IMR-90 (cell line): ENCODE results near the gene TNS1. TPM values are rescaled to one million over a fixed set of nuclear protein-coding genes. Genes with fewer than 3 reads are reported as not detected.

Experiments used
- ATAC-seq: fragments of 200-7000 bp; cut with Tn5 transposase; 2 replicates; pipeline ENCODE4 v1.9.1; 2020; ENCODE audit warnings: low read depth, mild to moderate bottlenecking, moderate library complexity
- BruUV-seq: library from RNA; stranded (reverse); fragments of 400-500 nt; replicated peaks from 2 replicates; lab custom pipeline; 2021; lab: Mats Ljungman, UMichigan
- CTCF ChIA-PET: fragments of 300-600 bp; formaldehyde crosslinking; extraction: SDS; loops from one replicate; lab custom pipeline; 2021; ENCODE audit warnings: antibody characterized with exemption; lab: Yijun Ruan, JAX
- POLR2A ChIA-PET: fragments of 300-600 bp; sonication (Branson Sonifier 250); formaldehyde crosslinking; loops from one replicate; lab custom pipeline; 2022; ENCODE audit warnings: antibody characterized with exemption; ENCODE audit not compliant: unreplicated experiment; lab: Charles Lee
- DNase-seq: peaks from one replicate; pipeline ENCODE4 v3.0.0; 2013
- H2AFZ ChIP-seq: replicated peaks from 2 replicates; pipeline ENCODE3; 2013; ENCODE audit warnings: low read length, mild to moderate bottlenecking; ENCODE audit not compliant: poor library complexity
- H2AK5ac ChIP-seq: 2 replicates; pipeline ENCODE4 v1.6.1; 2013; ENCODE audit warnings: low read depth, low read length, inconsistent platforms
- H2AK9ac ChIP-seq: replicated peaks from 2 replicates; pipeline ENCODE3; 2013; ENCODE audit warnings: mild to moderate bottlenecking, low read depth, low read length, moderate library complexity; ENCODE audit not compliant: poor library complexity
- H2BK120ac ChIP-seq: 2 replicates; pipeline ENCODE4 v1.6.1; 2013; ENCODE audit warnings: low read depth, low read length, inconsistent platforms
- H2BK15ac ChIP-seq: 3 replicates; pipeline ENCODE4 v1.6.1; 2013; ENCODE audit warnings: low read depth, low read length, inconsistent platforms
- H2BK20ac ChIP-seq: 2 replicates; pipeline ENCODE4 v1.6.1; 2013; ENCODE audit warnings: low read depth, mild to moderate bottlenecking, inconsistent platforms, low read length, moderate library complexity
- H2BK5ac ChIP-seq: 2 replicates; pipeline ENCODE4 v1.6.1; 2013; ENCODE audit warnings: mild to moderate bottlenecking, low read depth, low read length, inconsistent platforms; ENCODE audit not compliant: poor library complexity, severe bottlenecking
- H3K14ac ChIP-seq: replicated peaks from 2 replicates; pipeline ENCODE4 v1.6.1; 2013; ENCODE audit warnings: low read depth, low read length, inconsistent platforms
- H3K18ac ChIP-seq: 2 replicates; pipeline ENCODE4 v1.6.1; 2013; ENCODE audit warnings: low read depth, low read length, control low read depth
- H3K23ac ChIP-seq: 2 replicates; pipeline ENCODE4 v1.6.1; 2013; ENCODE audit warnings: low read depth, low read length, inconsistent platforms
- H3K27ac ChIP-seq: 2 replicates; pipeline ENCODE4 v1.5.1; 2013; ENCODE audit warnings: mild to moderate bottlenecking, control low read depth, low read length; ENCODE audit not compliant: insufficient read depth
- H3K27me3 ChIP-seq: 2 replicates; pipeline ENCODE4 v1.6.1; 2013; ENCODE audit warnings: low read length; ENCODE audit not compliant: control insufficient read depth, insufficient read depth
- H3K36me3 ChIP-seq: 2 replicates; pipeline ENCODE4 v1.6.1; 2013; ENCODE audit warnings: low read length, mixed read lengths; ENCODE audit not compliant: control insufficient read depth, insufficient read depth
- H3K4ac ChIP-seq: 2 replicates; pipeline ENCODE4 v1.6.1; 2013; ENCODE audit warnings: low read depth, low read length, inconsistent platforms
- H3K4me1 ChIP-seq: 2 replicates; pipeline ENCODE4 v1.6.1; 2013; ENCODE audit warnings: low read length, mixed read lengths; ENCODE audit not compliant: control insufficient read depth, insufficient read depth
- H3K4me2 ChIP-seq: 2 replicates; pipeline ENCODE4 v1.6.1; 2013; ENCODE audit warnings: low read depth, mild to moderate bottlenecking, control low read depth, low read length, moderate library complexity
- H3K4me3 ChIP-seq: 2 replicates; pipeline ENCODE4 v1.5.1; 2013; ENCODE audit warnings: low read depth, mild to moderate bottlenecking, control low read depth, low read length, moderate library complexity; ENCODE audit not compliant: insufficient read depth
- H3K56ac ChIP-seq: 2 replicates; pipeline ENCODE4 v1.6.1; 2013; ENCODE audit warnings: low read length, inconsistent platforms; ENCODE audit not compliant: insufficient read depth; ENCODE audit errors: extremely low read depth
- H3K79me1 ChIP-seq, 2 experiments: 2 replicates each; pipeline ENCODE4 v1.6.1; 2013; ENCODE audit warnings: low read length in 2 of 2, inconsistent platforms in 1 of 2, low read depth in 1 of 2
- H3K9ac ChIP-seq: 2 replicates; pipeline ENCODE4 v1.6.1; 2013; ENCODE audit warnings: low read depth, low read length, control low read depth
- H3K9me1 ChIP-seq: 2 replicates; pipeline ENCODE4 v1.6.1; 2013; ENCODE audit warnings: low read length, inconsistent platforms; ENCODE audit not compliant: insufficient read depth
- H3K9me3 ChIP-seq: 2 replicates; pipeline ENCODE4 v1.6.1; 2013; ENCODE audit warnings: low read length; ENCODE audit not compliant: control insufficient read depth, insufficient read depth
- H4K20me1 ChIP-seq: 2 replicates; pipeline ENCODE4 v1.6.1; 2013; ENCODE audit warnings: low read length, inconsistent platforms; ENCODE audit not compliant: insufficient read depth
- H4K5ac ChIP-seq: 2 replicates; pipeline ENCODE4 v1.6.1; 2013; ENCODE audit warnings: mild to moderate bottlenecking, low read depth, low read length, control low read depth
- H4K8ac ChIP-seq, 2 experiments: 2 replicates each; pipeline ENCODE4 v1.6.1; 2013; ENCODE audit warnings: low read depth in 2 of 2, low read length in 2 of 2, control low read depth in 1 of 2, inconsistent platforms in 1 of 2
- H4K91ac ChIP-seq: 2 replicates; pipeline ENCODE4 v1.6.1; 2013; ENCODE audit warnings: low read depth, low read length, inconsistent platforms; ENCODE audit not compliant: insufficient read depth
- BHLHE40 ChIP-seq: fragments of 150-350 bp; IDR thresholded peaks from 2 replicates; pipeline ENCODE4 v1.6.1; 2016; ENCODE audit warnings: mild to moderate bottlenecking, low read depth, low read length
- CHD1 ChIP-seq: IDR thresholded peaks from 2 replicates; pipeline ENCODE4 v1.6.1; 2012; ENCODE audit warnings: low read depth, low read length, improper control_type of control experiment
- ELK1 ChIP-seq: fragments of 150-350 bp; IDR thresholded peaks from 2 replicates; pipeline ENCODE4 v1.6.1; 2016; ENCODE audit warnings: low read depth, mild to moderate bottlenecking, low read length, moderate library complexity, borderline replicate concordance
- MAFK ChIP-seq: IDR thresholded peaks from 2 replicates; pipeline ENCODE4 v1.6.1; 2012; ENCODE audit warnings: low read depth, low read length, improper control_type of control experiment
- MAZ ChIP-seq: IDR thresholded peaks from 2 replicates; pipeline ENCODE4 v1.6.1; 2012; ENCODE audit warnings: low read depth, mild to moderate bottlenecking, low read length, improper control_type of control experiment, moderate library complexity, borderline replicate concordance
- MXI1 ChIP-seq: IDR thresholded peaks from 2 replicates; pipeline ENCODE4 v1.6.1; 2012; ENCODE audit warnings: low read depth, mild to moderate bottlenecking, low read length, moderate library complexity, borderline replicate concordance
- NFE2L2 ChIP-seq: fragments of 150-350 bp; IDR thresholded peaks from 2 replicates; pipeline ENCODE4 v1.6.1; 2016; ENCODE audit warnings: low read depth, mild to moderate bottlenecking, low read length
- POLR2A ChIP-seq: IDR thresholded peaks from 2 replicates; pipeline ENCODE4 v1.6.1; 2012; ENCODE audit warnings: mild to moderate bottlenecking, low read depth, low read length
- RAD21 ChIP-seq: IDR thresholded peaks from 2 replicates; pipeline ENCODE4 v1.6.1; 2012; ENCODE audit warnings: low read length, improper control_type of control experiment
- RFX5 ChIP-seq: IDR thresholded peaks from 2 replicates; pipeline ENCODE4 v1.8.0; 2012; ENCODE audit warnings: low read depth, mild to moderate bottlenecking, low read length, moderate library complexity
- SMC3 ChIP-seq: fragments of 150-350 bp; IDR thresholded peaks from 2 replicates; pipeline ENCODE4 v1.6.1; 2016; ENCODE audit warnings: low read depth, mild to moderate bottlenecking, antibody characterized with exemption, low read length, moderate library complexity
- USF2 ChIP-seq: fragments of 150-350 bp; IDR thresholded peaks from 2 replicates; pipeline ENCODE4 v1.6.1; 2017; ENCODE audit warnings: mild to moderate bottlenecking, antibody characterized with exemption, low read length, low read depth
- WGBS, 2 experiments: methylation state at CpG; one replicate each; pipeline versions ENCODE4 v1.1.5 to v1.1.7; 2013; ENCODE audit warnings: missing lambda C conversion rate in 2 of 2; ENCODE audit not compliant: insufficient read length in 1 of 2; ENCODE audit errors: extremely low coverage in 2 of 2; 5-methylcytosine and 5-hydroxymethylcytosine counted together
- dilution Hi-C: fragments of 300-500 bp; cut with HindIII; formaldehyde crosslinking; loops from one replicate; pipeline ENCODE4 v1.14.3; 2018; ENCODE audit warnings: low sequenced_read_pairs; ENCODE audit not compliant: unreplicated experiment
- in situ Hi-C: fragments of 300-500 bp; cut with MboI; formaldehyde crosslinking; loops from 3 replicates; pipeline ENCODE4 v1.14.3; 2019; ENCODE audit warnings: low sequenced_read_pairs, inconsistent platforms, mixed read lengths
- intact Hi-C: fragments of 100-400 bp; cut with micrococcal nuclease; formaldehyde crosslinking; loops from 2 replicates; pipeline ENCODE4 v1.10.0; 2022
- polyA plus RNA-seq, 3 experiments: library from polyadenylated mRNA; depleted of rRNA; stranded (reverse); fragments of >200 nt; gene quantifications; 2 replicates each; pipeline ENCODE4 v1.2.3, GENCODE V29; 2012; ENCODE audit warnings: low replicate concordance in 1 of 3
- total RNA-seq: library from RNA; depleted of rRNA; stranded (reverse); fragments of >200 nt; gene quantifications from 2 replicates; pipeline ENCODE4 v1.2.3, GENCODE V29; 2012

The TNS1 gene
- total and polyA plus RNA-seq, 2 of the 4 experiments (the other 2 are of a cell fraction), result 41.1 to 45.2 TPM

DNA sequence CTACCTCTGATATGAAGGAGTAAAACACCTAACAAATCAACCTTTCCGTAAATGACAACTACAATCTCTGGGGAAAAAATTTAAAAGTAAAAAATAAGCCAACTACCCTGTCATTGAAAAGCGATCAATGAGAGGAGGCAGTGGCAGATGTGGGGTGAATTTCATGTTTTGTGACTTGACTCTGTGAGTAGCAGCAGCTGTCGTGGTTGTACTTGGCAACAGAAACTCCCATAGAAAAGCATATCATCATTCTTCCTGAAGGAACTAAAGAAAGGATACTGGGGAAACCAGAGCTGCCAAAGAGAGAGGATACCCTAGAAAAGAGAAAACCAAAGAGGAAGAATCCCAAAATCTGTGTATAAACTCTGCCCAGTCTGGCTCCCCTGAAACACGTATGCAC, 236.4 kb downstream of the TNS1 start:
- Histone ChIP-seq H4K5ac (no peak overlapping the region), H2BK5ac (no peak overlapping the region), H2AK9ac (no peak overlapping the region), H4K91ac (no peak overlapping the region), H3K4me2 (no peak overlapping the region), H2BK20ac (no peak overlapping the region), H3K4me1 (no peaks in the 10 kb centered on the region), H3K56ac (no peak overlapping the region), H3K9me3 (peaks cover 6% of the 10 kb centered on the region), H2BK15ac (no peak overlapping the region), H4K20me1 (no peaks in the 10 kb centered on the region), H3K79me1 (no peaks in the 10 kb centered on the region), H2BK120ac (no peak overlapping the region), H3K9ac (no peak overlapping the region), H3K36me3 (no peaks in the 10 kb centered on the region; the same call in 1 of the 2 replicates), H3K4me3 (no peak overlapping the region), H2AK5ac (no peak overlapping the region), H3K14ac (no peak overlapping the region), H3K18ac (no peak overlapping the region), H3K23ac (no peak overlapping the region), H3K4ac (no peak overlapping the region), H3K27me3 (no peaks in the 10 kb centered on the region), H3K27ac (no peak overlapping the region), H3K9me1 (no peaks in the 10 kb centered on the region), H4K8ac (no peak overlapping the region), H2AFZ (no peak overlapping the region)
- WGBS, 2 experiments, result no CpG with 5 or more reads among the region's 4 CpGs
- TF ChIP-seq CHD1 (no peak), RFX5 (no peak), POLR2A (no peak), NFE2L2 (no peak), SMC3 (no peak), BHLHE40 (no peak), ELK1 (no peak), MAFK (no peak), MAZ (no peak), RAD21 (no peak), MXI1 (no peak), USF2 (no peak)
- no peak for DNase-seq
- ChIA-PET CTCF (no interaction called here), POLR2A (no interaction called here)
- no peak for ATAC-seq
- intact Hi-C loops (no loop called here), in situ Hi-C loops (no loop called here), dilution Hi-C loops (no loop called here)
- no TSS peak for BruUV-seq
